Panc1 (cell line): ENCODE results near the gene LILRB2. TPM values are rescaled to one million over a fixed set of nuclear protein-coding genes. Genes with fewer than 3 reads are reported as not detected.

Experiments
- ATAC-seq: fragments of 200-7000 bp; cut with Tn5 transposase; 2 replicates; pipeline ENCODE4 v1.9.1; 2020; ENCODE audit warnings: mild to moderate bottlenecking, moderate library complexity
- BruUV-seq: library from RNA; stranded (reverse); fragments of 400-500 nt; replicated peaks from 2 replicates; lab custom pipeline; 2021; lab: Mats Ljungman, UMichigan
- CTCF ChIA-PET: fragments of 300-600 bp; sonication (Branson Sonifier 250); formaldehyde crosslinking; loops from one replicate; lab custom pipeline; 2022; ENCODE audit warnings: antibody characterized with exemption; lab: Charles Lee
- POLR2A ChIA-PET: fragments of 300-600 bp; sonication (Branson Sonifier 250); formaldehyde crosslinking; loops from one replicate; lab custom pipeline; 2022; ENCODE audit warnings: antibody characterized with exemption; lab: Charles Lee
- DNase-seq: peaks from one replicate; pipeline ENCODE4 v3.0.0-alpha.2; 2010; ENCODE audit warnings: low read depth, low spot score
- H3K27ac ChIP-seq: 2 replicates; pipeline ENCODE4 v1.5.1; 2011; ENCODE audit warnings: mild to moderate bottlenecking, low read length, inconsistent platforms
- H3K27me3 ChIP-seq: fragments of 200-500 bp; sonication (Bioruptor generic); 2 replicates; pipeline ENCODE4 v1.6.0; 2014; ENCODE audit warnings: low read length, inconsistent platforms; ENCODE audit not compliant: control insufficient read depth, insufficient read depth
- H3K36me3 ChIP-seq: fragments of 200-500 bp; sonication (Bioruptor generic); 2 replicates; pipeline ENCODE4 v1.5.1; 2014; ENCODE audit warnings: inconsistent platforms, mild to moderate bottlenecking, low read length, moderate library complexity; ENCODE audit not compliant: control insufficient read depth, insufficient read depth
- H3K4me1 ChIP-seq: 2 replicates; pipeline ENCODE4 v1.5.1; 2011; ENCODE audit warnings: inconsistent platforms, mild to moderate bottlenecking, low read length, moderate library complexity; ENCODE audit not compliant: control insufficient read depth, insufficient read depth
- H3K4me3 ChIP-seq, 2 experiments: 2 replicates each; pipeline ENCODE4 v1.5.1; 2011 to 2012; ENCODE audit warnings: low read depth in 2 of 2, low read length in 2 of 2, mild to moderate bottlenecking in 2 of 2, inconsistent platforms in 1 of 2, moderate library complexity in 1 of 2
- H3K9me3 ChIP-seq: fragments of 200-500 bp; sonication (Bioruptor generic); 2 replicates; pipeline ENCODE4 v1.5.1; 2014; ENCODE audit warnings: low read depth, mild to moderate bottlenecking, inconsistent platforms, low read length, moderate library complexity; ENCODE audit not compliant: control insufficient read depth, insufficient read depth
- POLR2AphosphoS5 ChIP-seq: IDR thresholded peaks from 2 replicates; pipeline ENCODE4 v1.6.1; 2012; ENCODE audit warnings: mild to moderate bottlenecking, low read depth, low read length, moderate library complexity
- REST ChIP-seq, 2 experiments: IDR thresholded peaks; 2 replicates each; pipeline ENCODE4 v1.6.1; 2011 to 2012; ENCODE audit warnings: low read depth in 2 of 2, control low read depth in 1 of 2, low read length in 1 of 2, mild to moderate bottlenecking in 1 of 2, moderate library complexity in 1 of 2; ENCODE audit not compliant: insufficient read depth in 1 of 2
- SIN3A ChIP-seq: IDR thresholded peaks from 2 replicates; pipeline ENCODE4 v1.6.1; 2012; ENCODE audit warnings: low read depth, mild to moderate bottlenecking, low read length, moderate library complexity, borderline replicate concordance; ENCODE audit not compliant: insufficient read depth
- TCF7L2 ChIP-seq: IDR thresholded peaks from 2 replicates; pipeline ENCODE4 v1.6.1; 2011; ENCODE audit warnings: mild to moderate bottlenecking, low read depth, low read length, inconsistent platforms
- in situ Hi-C: cut with HindIII; loops from 2 replicates; pipeline ENCODE4 v1.10.0; 2016; ENCODE audit warnings: low sequenced_read_pairs, low pct_unique_long_range_greater_than_20kb
- intact Hi-C: fragments of 100-400 bp; cut with micrococcal nuclease; formaldehyde crosslinking; loops from one replicate; pipeline ENCODE4 v1.10.0; 2022; ENCODE audit not compliant: unreplicated experiment
- total RNA-seq: library from RNA; stranded (reverse); gene quantifications from one replicate; pipeline ENCODE4 v1.2.1, GENCODE V29; 2021; ENCODE audit not compliant: unreplicated experiment
- TF ChIP-seq, protein P1 (sequence below): fragments of 450-650 bp; IDR thresholded peaks from 2 replicates; pipeline ENCODE4 v1.5.1; 2017; ENCODE audit warnings: mild to moderate bottlenecking

LILRB2 gene
- total RNA-seq, 1 experiment from 2014 or later: not detected

- Histone ChIP-seq H3K4me3 (no peak overlapping the region), H3K36me3 (no peaks in the 10 kb centered on the region), H3K27me3 (peaks cover 7% of the 10 kb centered on the region; the same call in 1 of the 2 replicates), H3K27ac (no peak overlapping the region), H3K9me3 (no peaks in the 10 kb centered on the region), H3K4me1 (no peaks in the 10 kb centered on the region)
- TF ChIP-seq REST (IDR thresholded peaks at IDR 0.05; ENCODE audit: insufficient read depth in 1 of 2, low read depth in 2 of 2, low read length in 1 of 2) (no peak), POLR2AphosphoS5 (no peak), TCF7L2 (no peak), SIN3A (no peak)
- TF ChIP-seq, protein P1, sequence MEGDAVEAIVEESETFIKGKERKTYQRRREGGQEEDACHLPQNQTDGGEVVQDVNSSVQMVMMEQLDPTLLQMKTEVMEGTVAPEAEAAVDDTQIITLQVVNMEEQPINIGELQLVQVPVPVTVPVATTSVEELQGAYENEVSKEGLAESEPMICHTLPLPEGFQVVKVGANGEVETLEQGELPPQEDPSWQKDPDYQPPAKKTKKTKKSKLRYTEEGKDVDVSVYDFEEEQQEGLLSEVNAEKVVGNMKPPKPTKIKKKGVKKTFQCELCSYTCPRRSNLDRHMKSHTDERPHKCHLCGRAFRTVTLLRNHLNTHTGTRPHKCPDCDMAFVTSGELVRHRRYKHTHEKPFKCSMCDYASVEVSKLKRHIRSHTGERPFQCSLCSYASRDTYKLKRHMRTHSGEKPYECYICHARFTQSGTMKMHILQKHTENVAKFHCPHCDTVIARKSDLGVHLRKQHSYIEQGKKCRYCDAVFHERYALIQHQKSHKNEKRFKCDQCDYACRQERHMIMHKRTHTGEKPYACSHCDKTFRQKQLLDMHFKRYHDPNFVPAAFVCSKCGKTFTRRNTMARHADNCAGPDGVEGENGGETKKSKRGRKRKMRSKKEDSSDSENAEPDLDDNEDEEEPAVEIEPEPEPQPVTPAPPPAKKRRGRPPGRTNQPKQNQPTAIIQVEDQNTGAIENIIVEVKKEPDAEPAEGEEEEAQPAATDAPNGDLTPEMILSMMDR: no peak
- no peak for DNase-seq
- ATAC-seq: peak; percentile 56
- intact Hi-C loops: no loop called here
- POLR2A ChIA-PET: no interaction called here
- BruUV-seq: no TSS peak
- in situ Hi-C loops: no loop called here
- CTCF ChIA-PET: interaction anchor here (1.8 to 2.4 kb wide), 2 partner anchors 9 to 66 kb away, joined by 6 to 7 read pairs; no protein-coding TSS in a partner anchor
Measured at GRCh38 chr19:54325631-54326030, 44.7 kb upstream of the LILRB2 start.

GRCh38 chr19:54325194-54325621 lies 44.3 kb upstream of the LILRB2 start:
- ChIA-PET POLR2A (no interaction called here), CTCF (interaction anchor here (0.7 to 2.4 kb wide), 3 partner anchors 9 to 66 kb away, joined by 4 to 7 read pairs (median 6); no protein-coding TSS in a partner anchor)
- TF ChIP-seq TCF7L2 (no peak), SIN3A (no peak), POLR2AphosphoS5 (no peak), REST (IDR thresholded peaks at IDR 0.05; ENCODE audit: insufficient read depth in 1 of 2, low read depth in 2 of 2, low read length in 1 of 2) (no peak)
- TF ChIP-seq, protein P1: peak; percentile 98
- intact Hi-C loops: no loop called here
- H3K4me1 ChIP-seq: no peaks in the 10 kb centered on the region
- no peak overlapping the region for H3K4me3 ChIP-seq
- H3K27ac ChIP-seq: no peak overlapping the region
- no peaks in the 10 kb centered on the region for H3K36me3 ChIP-seq
- no TSS peak for BruUV-seq
- peaks cover 7% of the 10 kb centered on the region; the same call in 1 of the 2 replicates for H3K27me3 ChIP-seq
- H3K9me3 ChIP-seq: no peaks in the 10 kb centered on the region
- in situ Hi-C loops: no loop called here
- ATAC-seq: peak; percentile 82
- peak; percentile 53 for DNase-seq
